NCI-H446 (cell line): ENCODE data around the gene DCTN2.

Experiments
- DNase-seq, 2 experiments: peaks; one replicate each; lab custom pipeline; 2025; lab: John Stamatoyannopoulos, UW

DCTN2 gene

DNA sequence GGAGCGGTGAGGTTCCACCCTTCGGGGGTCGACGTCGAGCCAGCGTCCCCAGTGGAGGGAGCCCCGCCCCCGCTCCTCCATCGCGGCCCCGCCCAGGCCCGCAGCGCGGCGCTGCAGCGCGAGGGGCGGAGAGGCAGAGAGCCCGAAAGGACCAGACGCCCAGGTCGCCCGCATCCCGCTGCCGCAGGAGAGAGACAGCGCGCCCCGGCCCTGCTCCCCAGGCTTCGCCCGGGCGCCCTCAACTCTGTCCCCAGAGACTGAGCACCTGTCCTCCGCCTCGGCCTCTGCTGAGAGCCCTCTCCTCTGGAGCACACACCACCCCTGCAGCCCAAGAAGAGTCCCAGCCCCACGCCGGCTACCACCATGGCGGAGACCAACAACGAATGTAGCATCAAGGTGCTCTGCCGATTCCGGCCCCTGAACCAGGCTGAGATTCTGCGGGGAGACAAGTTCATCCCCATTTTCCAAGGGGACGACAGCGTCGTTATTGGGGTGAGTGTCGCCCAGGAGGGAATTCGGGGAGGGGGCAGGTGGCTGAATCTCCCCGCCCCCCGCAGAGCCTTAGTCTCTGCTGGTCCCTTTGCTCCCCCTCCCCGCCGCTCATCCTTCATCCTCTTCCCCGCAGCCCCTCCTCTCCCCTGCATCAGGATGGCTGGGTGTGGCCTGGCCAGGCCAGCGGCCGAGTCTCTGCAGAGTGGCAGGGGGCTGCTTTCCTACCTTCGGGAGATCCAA, 3.1 kb upstream of the DCTN2 start, which contains the start of gene KIF5A:
KIF5A (plus strand) TSS at position 136 of the 732 bp plus-strand sequence; CDS start at position 364, 228 bp downstream.
- peak in 1 of 2 experiments; percentile 62 for DNase-seq

DNA sequence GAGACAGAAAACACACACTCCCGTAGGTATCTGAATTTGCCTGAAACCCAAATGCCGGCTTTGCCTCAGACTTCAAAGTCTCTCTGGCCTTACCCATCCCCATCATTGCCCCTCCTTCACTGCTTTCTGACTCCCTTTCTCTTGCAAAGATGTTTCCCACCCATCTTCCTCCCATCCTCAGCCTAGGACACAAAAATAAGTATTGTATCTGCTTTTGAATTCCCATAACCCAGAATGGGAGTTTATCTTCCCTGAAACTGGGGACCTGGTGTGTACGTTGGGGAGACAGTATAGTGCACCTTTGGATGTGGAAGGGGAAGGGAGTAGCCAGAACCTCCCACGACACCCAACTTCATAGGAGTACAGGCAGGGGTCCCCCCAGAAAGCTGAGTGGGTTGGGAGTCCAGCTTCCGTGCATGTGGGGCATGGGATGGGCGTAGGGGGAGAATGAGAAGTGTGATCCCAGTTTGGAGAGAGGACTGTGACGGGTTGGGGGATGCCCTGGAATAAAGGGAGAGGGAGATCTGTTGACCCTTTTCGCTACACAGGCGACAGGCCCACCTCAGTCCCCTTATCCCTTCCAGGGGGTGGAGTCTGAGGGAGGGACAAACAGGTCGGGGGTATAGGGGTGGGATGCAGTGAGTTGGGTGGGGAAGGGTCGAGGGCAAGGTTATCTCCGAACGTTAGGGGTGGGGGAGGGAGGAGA, 2.4 kb upstream of the DCTN2 start:
- no peak for DNase-seq

- no peak for DNase-seq
These were observed 1.5 kb upstream of the DCTN2 start for GRCh38 chr12:57548488-57548887.

DNA sequence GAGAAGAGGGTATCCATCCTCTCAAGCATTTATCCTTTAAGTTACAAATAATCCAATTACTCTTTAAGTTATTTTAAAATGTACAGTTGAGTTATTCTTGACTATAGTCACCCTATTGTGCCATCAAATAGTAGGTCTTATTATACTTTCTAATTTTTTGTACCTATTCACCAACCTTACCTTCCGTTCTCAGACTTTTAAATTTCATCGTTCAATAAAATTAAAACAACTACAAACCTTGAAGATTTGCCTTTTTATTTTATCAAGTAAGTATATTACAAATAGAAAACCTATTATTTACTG, 972 bp upstream of the DCTN2 start:
- DNase-seq: no peak

GRCh38 chr12:57547288-57548012, 458 bp upstream of the DCTN2 start:
- DNase-seq: no peak

- no peak for DNase-seq
These were observed 1.1 kb downstream of the DCTN2 start for GRCh38 chr12:57545809-57546437.

DNA sequence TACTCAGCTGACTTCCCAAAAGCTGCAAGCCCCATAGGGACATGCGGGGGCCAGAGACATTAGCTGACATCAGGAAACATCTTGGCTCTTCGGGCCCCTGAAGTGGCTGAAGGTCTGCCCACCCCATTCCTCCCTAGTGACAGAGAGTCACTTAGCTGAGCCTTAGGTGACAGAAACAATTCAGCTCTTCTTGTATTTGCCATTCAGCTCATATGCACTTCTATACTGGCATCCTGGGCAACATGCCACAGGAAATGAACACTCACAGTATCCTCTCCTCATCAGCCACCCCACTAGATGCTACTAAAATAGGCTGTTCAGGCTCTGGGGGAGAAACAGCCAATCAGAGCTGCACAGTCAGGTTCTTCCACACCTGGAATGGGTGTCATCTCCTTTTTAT, 3.4 kb downstream of the DCTN2 start:
- DNase-seq: no peak

GRCh38 chr12:57541717-57542116, 5.3 kb downstream of the DCTN2 start:
- DNase-seq: no peak

DNA sequence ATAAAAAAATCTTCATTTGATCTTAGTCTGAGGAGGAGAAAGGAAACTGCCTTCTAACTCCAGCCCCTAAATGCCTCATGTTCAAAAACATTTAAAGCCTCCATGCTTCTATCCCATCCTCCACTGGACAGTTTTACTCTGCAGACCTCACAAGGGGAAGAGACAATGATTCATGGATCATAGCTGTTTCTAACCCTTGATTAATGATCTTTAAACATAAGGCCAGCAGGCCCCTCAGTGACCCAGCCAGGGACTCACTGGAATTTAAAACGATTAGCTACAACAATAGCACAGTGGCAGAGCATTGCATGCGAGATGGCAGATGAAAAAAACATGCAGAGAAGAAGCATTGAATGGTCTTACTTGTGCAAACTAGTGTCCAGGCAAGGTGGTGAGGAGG, 6.0 kb downstream of the DCTN2 start:
- DNase-seq: no peak

- no peak for DNase-seq
These were observed 7.7 kb downstream of the DCTN2 start for GRCh38 chr12:57539134-57539768.

- DNase-seq: no peak
These were observed 10.4 kb downstream of the DCTN2 start for GRCh38 chr12:57536597-57536942.

DNA sequence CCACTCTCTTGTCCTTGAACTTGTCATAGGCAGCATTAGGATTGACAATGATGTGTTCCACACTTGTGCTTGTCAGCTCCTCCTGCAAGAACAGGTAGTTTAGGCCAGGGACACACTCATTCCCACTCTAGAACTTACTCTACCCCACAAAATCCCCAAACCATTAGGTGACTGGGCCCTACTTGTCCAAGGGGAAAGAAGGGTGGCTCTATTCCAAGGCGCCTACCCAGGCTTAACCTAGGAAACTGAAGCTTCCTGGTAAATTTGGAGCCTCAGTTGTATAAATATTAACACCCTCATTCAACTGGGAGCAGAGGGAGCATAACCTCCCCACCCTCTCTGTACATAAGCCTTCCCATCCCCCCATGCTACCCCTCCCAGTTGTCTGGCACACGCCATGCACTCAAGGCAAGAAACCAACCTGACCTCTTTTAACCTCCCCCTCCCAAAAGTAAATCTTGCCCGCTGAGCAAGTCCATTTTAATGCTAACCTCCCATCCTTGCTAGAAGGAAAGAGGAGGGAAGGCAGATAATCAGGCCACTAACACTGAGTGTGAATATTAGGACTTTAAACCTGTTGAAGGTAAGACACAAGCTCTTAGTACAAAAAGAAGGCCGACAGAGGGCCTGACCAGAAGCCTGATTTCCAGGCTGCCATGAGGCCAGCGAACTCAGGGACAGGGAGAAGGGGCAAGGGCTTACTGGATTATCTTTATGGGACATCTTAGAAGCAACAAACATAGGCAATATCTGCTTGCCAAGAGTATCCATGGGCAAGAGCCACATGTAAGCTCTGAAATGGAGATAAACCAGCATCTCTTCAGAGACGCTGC, 11.0 kb downstream of the DCTN2 start:
- no peak for DNase-seq

DNA sequence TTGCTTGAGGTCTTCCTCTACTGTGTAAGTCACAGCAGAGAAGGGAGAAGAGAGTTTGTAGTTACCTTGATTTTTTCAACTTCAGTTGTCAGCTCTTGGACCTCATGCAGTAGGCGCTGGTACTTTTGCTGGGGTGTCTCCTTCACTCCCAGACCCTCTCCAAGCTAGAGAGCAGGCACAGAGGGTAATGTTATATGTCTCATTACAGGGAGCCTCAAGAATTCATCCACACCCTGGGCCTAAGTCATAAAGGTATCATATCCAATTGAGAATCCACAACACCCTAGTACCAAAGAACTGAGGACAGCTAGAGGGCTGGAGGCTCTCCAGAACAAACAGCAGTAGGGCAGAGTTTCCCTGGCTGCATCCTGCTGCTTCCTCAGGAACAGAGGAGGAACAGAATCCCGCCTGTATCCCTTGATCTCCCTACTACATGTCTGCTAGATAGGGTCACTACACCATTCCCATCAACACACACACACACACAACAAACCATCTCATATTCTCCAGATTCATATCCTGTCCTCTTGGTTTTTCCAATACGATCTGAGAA, 11.9 kb downstream of the DCTN2 start:
- no peak for DNase-seq

DNA sequence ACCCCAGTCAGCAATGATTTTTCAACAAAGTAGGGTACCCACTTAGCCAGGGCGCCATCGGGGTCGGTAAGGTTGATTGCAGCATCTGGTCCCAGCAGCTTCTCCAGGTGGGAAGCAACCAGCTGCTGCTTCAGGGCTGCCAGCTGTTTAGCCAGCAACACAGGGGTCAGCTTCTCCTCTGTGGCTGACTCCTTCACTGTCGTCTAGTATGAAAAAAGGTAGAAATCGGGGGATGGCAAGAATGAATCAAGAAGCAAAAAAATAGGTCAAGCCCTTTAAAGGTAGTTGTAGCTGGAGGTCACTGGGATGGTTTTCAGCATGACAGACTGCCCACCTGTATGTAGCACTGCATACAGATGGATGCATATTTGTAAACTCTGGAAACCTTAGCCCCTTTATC, 12.7 kb downstream of the DCTN2 start:
- DNase-seq: no peak

DNA sequence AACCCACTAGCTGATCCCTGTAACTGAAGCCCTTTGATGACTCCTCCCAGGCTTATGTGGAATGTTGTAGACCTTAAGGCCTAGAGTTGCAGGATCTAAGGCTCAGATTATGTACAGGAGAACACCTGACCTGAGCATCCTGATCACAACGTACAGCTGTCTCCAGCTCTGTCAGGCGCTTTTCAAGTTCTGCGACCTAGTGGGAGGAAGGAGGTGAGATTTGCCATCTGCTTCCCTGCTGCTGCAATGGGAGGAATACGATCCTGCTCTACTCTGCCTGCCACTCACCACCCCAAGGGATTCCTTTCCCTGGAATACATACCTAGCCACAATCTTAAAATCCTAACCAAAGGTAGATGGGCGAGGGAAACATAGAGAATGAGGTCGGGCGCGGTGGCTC, 13.9 kb downstream of the DCTN2 start:
- no peak for DNase-seq

GRCh38 chr12:57531836-57532235, 15.2 kb downstream of the DCTN2 start:
- no peak for DNase-seq

DNA sequence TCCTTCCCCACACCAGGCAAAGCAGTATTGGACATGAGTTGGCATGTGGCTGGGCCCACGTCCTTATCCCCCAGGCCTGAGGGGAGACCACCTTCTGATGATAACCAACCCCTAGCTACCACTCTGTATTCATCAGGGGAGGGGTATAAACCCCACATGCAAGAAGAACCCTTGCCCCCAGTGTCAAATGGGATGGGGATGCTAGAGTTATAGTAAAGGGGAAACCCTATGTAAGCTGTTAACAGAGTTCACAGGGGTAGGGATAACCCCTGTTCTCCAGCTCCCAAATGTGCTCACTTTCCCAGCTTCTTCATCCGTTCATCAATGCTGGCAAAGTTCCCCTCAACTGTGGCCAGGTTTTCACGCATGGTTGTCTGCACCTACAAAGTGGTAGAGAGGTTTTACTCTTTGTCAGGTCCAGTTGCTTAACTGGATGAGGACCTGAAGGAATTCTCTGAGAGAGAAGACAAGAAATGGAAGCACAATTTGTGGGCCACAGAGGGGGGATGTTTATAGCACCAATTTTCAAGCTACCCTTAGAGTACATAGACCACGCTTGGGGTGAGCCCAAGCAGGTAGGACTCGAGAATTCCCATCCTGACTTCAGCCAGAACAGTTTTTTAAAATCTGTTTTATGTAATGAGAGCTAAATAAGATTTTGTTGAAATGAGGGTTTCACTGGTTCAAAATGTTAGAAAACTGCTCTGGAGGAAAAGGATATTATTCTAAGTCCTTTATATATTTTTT, 16.4 kb downstream of the DCTN2 start:
- no peak for DNase-seq

GRCh38 chr12:57529831-57530230, 17.2 kb downstream of the DCTN2 start:
- DNase-seq: no peak

DNA sequence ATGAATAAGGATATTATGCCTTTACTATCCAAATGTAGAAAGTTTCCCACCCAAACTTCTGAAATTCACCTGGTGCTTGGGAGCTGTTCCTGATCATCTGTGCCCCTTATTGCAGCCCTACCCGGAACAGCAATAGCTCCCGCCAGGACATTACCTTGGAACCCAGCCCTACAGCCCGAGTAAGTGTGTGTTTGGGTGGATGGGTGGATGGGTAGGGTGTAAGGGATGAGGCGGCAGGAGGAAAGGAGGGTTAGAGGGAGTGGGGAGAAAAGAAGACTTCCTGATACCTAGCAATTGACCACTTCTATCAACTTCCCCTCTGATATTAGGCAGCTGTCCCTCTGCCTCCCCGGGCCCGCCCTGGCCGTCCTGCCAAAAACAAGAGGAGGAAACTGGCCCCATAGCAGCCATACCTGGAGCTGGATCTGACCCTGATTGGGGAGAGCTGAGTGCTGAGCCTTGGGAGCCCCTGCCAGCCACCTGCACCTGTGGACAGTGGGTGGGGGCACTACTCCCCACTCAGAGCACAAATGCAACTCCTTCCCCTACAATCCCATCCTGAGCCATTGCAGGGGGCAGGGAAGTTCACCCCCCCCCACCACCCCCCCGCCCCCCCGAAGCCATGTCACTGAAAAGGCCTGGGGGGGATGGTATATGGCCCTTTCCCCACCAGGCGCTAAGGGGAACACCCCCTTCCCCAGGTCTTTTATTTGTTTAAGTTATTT, 18.0 kb downstream of the DCTN2 start:
- no peak for DNase-seq

- no peak for DNase-seq
These were observed 18.8 kb downstream of the DCTN2 start for GRCh38 chr12:57528176-57528575.
